ENCODE results near the gene MRPL43. TPM values are rescaled to one million over a fixed set of nuclear protein-coding genes. Genes with fewer than 3 reads are reported as not detected.

The MRPL43 gene
- total RNA-seq, 4 donors from 2014 or later, result 57.3 to 86.7 (median 65.3) TPM

GRCh38 chr10:100970914-100971811, 16.1 kb downstream of the MRPL43 start:
- TF ChIP-seq CTCF (IDR thresholded peaks at IDR 0.05; ENCODE audit: low read depth), result no peak

- no peak for TF ChIP-seq CTCF (IDR thresholded peaks at IDR 0.05; ENCODE audit: low read depth)
Measured at GRCh38 chr10:100970076-100970913, 17.0 kb downstream of the MRPL43 start.

- TF ChIP-seq CTCF (IDR thresholded peaks at IDR 0.05; ENCODE audit: low read depth), result no peak
Measured at GRCh38 chr10:100969187-100970075, 17.9 kb downstream of the MRPL43 start, which contains the start of gene SEMA4G. Gene SEMA4G, plus strand, starts transcription at chr10:100969504. Its CDS starts 3,409 bp downstream, at chr10:100972913.

GRCh38 chr10:100968863-100969186, 18.5 kb downstream of the MRPL43 start:
- no peak for TF ChIP-seq CTCF (IDR thresholded peaks at IDR 0.05; ENCODE audit: low read depth)

GRCh38 chr10:100968062-100968736, 19.1 kb downstream of the MRPL43 start:
- TF ChIP-seq CTCF (IDR thresholded peaks at IDR 0.05; ENCODE audit: low read depth), result no peak

GRCh38 chr10:100967332-100967731, 20.0 kb downstream of the MRPL43 start:
- TF ChIP-seq CTCF (IDR thresholded peaks at IDR 0.05; ENCODE audit: low read depth), result no peak

All from subcutaneous adipose tissue (tissue), 4 donors.